Pulmonary artery endothelial cell (primary cell): Measurements from ENCODE around the gene MTAP. TPM values are rescaled to one million over a fixed set of nuclear protein-coding genes. Genes with fewer than 3 reads are reported as not detected.

ENCODE experiments used
- DNase-seq: peaks from one replicate; pipeline ENCODE4 v3.0.0-alpha.2; 2011; ENCODE audit warnings: low read depth, low spot score
- total RNA-seq: library from RNA; depleted of rRNA; stranded (reverse); fragments of >200 nt; gene quantifications from 2 replicates; pipeline ENCODE4 v1.2.3, GENCODE V29; 2014

MTAP gene
- total RNA-seq, 1 donor from 2014 or later, result 32.2 TPM

GRCh38 chr9:21852754-21853153 lies 50.3 kb downstream of the MTAP start:
- no peak for DNase-seq

- DNase-seq, result no peak
Observed at GRCh38 chr9:21853414-21853813, 51.0 kb downstream of the MTAP start.

DNA sequence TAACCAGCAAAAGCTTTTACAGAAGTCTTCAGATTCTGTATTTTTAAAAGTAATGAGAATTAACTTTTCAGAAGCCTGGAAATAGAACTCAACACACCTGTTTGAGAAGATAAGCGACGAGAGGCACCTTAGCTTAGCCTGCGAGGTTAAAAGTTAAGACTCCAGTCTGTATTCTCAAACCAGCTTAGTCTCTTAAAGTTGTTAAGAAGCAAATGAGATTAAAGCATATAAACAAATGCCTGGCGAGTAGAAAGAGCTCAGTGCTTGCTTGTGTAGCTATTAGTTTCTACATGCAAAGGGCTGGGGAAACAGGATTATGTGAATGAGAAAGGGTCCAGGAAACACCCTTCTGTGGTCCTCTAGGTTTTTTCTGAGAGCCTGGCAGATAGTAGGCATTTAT lies 51.7 kb downstream of the MTAP start:
- DNase-seq, result no peak

DNA sequence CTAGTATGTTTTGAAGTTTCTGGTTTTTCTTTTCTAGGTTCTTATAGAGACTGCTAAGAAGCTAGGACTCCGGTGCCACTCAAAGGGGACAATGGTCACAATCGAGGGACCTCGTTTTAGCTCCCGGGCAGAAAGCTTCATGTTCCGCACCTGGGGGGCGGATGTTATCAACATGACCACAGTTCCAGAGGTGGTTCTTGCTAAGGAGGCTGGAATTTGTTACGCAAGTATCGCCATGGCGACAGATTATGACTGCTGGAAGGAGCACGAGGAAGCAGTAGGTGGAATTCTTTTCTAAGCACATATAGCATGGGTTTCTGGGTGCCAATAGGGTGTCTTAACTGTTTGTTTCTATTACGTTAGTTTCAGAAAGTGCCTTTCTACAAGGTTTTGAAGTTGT lies 52.2 kb downstream of the MTAP start:
- DNase-seq, result no peak

- DNase-seq, result no peak
Observed at GRCh38 chr9:21856301-21857094, 54.1 kb downstream of the MTAP start.

DNA sequence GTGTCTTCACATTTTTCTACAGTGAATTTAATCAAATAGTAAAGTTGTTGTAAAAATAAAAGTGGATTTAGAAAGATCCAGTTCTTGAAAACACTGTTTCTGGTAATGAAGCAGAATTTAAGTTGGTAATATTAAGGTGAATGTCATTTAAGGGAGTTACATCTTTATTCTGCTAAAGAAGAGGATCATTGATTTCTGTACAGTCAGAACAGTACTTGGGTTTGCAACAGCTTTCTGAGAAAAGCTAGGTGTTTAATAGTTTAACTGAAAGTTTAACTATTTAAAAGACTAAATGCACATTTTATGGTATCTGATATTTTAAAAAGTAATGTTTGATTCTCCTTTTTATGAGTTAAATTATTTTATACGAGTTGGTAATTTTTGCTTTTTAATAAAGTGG lies 60.4 kb downstream of the MTAP start:
- DNase-seq, result no peak

GRCh38 chr9:21864505-21864904 lies 62.1 kb downstream of the MTAP start:
- DNase-seq, result no peak

- no peak for DNase-seq
Observed at GRCh38 chr9:21866302-21866701, 63.9 kb downstream of the MTAP start.

GRCh38 chr9:21871256-21871975 lies 69.0 kb downstream of the MTAP start:
- DNase-seq, result peak; percentile 32

DNA sequence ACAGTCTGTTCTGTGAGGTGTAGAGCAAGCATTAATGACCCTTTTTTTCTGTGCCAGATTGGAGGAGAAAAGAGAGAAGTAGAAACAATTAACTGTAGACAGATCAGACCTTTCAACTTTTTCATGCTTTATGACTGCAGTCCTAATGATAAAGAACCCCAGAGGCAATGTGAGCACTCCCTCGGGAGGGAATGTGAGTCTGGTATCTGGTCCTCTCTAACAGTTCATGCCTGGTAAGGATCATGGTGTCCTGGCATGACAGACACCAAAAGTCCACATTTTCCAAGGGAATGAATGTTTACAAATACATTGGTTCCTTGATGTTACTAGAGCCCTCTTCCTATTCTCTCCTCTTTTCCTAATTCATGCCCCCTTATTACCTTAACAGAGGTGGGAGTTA lies 70.3 kb downstream of the MTAP start:
- no peak for DNase-seq

DNA sequence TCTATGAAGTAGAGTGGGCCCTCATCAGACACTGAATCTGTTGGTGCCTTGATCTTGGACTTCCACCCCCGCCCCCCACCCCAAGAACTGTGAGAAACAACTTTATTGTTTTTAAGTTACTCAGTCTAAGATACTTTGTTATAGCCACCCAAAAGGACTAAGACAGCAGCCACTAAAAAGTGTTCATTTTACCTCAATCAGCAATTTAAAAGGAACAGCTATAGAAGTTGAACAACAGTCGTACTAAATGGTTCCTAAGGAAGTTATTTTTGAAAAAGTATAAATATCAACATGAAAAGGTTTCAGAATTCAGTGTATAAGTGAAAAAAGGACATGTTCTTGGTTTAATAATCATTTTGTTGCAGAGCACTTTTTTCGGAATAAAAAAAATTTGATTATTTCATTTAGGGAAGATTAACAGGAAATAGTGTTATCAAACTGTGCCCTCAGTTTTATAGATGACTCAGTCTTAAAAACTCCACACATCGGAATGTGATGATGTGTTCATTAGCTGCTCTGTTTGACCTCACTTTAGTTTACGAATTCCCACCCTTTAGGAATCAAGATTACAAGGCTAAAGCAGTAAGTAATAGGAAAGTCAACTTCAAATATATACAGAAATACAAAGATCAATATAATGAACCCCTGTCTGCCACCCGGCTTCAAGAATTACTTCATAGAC lies 71.2 kb downstream of the MTAP start:
- DNase-seq, result peak; percentile 77

GRCh38 chr9:21875893-21876292 lies 73.5 kb downstream of the MTAP start:
- no peak for DNase-seq

DNA sequence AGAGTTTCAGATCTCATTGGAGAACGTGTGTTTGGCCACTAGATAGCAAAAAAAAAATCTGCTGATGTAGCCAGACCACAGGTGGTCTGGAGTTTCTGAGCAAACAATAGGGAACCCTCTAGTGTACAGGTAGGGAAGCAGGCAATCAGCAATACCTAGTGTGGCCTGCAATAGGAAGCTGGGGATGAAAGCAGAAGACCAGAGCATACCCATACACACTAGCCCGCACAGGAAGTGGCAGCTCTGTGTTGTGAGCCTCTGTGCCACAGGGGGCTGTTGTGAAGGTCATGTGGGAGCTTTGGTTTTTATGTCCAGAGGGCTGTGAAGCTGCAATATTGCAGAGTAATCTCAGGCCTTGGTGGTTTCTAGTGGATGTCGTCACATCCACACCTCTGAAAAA lies 81.2 kb downstream of the MTAP start:
- DNase-seq, result no peak

GRCh38 chr9:21889673-21890072 lies 87.2 kb downstream of the MTAP start:
- no peak for DNase-seq

DNA sequence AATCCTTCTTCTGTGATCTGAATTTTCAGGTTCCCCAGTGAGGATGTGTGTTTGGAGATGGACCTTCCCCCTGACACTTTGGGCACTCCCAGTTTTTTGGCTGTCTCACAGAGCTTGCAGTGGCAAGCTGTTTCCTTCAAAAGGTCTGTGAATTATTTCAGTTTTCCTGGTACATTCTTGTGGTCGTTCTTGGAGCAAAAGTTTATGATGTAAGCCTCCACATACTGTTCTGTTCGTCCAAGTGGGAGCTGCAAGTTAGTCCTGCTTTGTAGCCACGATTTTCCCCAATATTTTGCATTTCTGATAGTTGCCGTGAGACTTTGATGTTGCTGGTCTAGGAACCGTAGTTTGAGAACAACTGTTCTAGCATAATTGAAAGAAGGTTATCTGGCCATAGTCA lies 88.3 kb downstream of the MTAP start:
- no peak for DNase-seq

- no peak for DNase-seq
Observed at GRCh38 chr9:21901546-21901945, 99.1 kb downstream of the MTAP start.

DNA sequence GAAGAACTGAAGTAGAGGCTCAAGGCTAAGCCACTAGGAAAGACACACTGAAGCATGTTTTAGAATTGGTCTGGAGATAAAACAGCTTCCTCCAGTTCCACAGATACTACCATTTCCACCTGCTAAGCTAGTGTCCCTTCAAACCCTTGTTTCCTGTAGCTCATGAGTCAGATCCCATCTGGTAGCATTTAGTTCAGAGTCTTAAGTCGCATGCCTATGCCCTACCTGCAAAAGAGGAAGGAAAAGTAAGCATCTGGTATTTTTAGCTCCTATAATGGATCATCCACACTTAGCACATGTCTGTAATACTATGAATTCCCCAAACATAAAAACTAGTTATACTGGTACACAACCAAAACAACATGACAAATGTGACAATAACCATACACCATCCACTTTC lies 99.7 kb downstream of the MTAP start:
- no peak for DNase-seq

DNA sequence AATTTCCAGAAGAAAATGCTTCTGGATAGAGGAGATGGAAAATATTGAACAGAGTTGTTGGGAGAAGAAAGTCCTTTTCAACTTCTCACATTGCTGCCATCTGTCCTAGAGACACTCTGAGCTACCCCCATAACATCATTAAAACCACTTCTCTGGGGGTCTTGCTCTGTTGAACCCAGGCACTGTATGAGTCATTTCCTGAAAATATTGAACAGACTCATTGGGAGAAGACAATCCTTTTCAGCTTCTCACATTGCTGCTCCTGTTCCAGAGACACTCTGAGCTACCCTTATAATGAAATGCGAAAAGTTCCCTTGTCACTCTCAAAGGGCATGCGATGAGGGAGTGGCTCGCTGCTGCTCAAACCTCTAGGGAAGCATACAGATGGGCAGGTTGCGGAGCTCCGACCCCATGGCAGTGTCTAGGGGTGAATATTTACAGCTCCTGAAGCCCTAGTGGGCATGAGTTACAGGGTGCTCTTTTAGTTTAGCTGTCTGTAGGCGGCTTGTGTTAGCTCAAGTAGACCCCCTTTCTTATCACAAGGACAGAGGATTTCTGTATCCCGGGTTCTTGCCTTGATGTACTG lies 101.0 kb downstream of the MTAP start:
- DNase-seq, result no peak

DNA sequence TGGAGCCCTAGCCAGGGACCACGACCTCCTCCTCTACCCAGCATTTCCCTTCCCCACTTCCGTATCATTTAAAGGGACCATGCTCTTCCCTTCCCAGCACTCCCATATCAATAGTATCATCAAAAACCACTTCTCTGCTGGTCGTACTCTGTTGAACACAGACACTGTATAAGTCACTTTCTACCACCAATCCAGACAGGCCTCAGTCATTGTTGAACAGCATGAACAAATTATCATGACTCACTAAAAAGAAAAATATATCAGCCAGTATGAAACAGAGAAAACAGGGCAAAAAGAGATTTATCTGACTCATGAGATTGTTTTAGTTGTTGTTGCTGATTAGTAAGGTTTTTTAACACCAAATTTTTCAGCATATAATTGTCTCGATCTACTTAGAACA lies 101.9 kb downstream of the MTAP start:
- no peak for DNase-seq

- no peak for DNase-seq
Observed at GRCh38 chr9:21904776-21905175, 102.3 kb downstream of the MTAP start.

DNA sequence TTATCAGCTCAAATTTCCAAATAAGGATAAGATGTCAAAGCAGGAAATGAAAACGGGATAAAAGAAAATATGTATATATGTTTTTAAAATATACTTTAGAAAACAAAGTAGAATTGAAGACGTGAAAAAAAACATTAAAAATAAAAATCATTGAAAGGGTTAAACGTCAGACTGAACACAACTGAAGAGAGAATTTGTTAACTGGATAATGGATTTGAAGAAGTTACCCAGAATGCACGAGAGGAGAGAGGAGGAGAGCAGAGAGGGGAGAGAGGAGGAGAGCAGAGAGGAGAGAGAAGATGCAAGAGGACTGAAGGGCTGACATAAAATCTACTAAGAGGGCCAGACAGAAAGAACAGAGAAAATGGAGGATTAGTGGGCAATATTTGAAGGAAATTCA lies 103.8 kb downstream of the MTAP start:
- DNase-seq, result no peak

DNA sequence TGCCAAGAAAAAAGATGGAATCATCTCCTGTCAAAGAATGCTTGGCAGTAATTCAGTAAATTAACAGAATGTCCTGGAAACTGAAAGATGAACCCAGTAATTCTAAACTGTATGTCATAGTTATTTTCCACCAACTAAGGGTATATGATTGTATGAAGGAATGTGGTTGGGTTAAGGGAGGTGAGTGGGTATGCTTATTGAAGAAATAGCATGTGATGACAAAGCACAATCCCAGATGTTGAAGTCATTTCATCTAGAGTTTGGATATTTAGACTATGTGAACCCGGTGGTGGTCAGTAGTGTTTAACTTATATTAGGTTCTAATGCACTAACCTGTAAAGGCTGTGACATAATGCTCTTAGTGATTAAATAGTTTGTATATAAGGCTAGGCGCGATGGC lies 104.4 kb downstream of the MTAP start:
- DNase-seq, result no peak
